Keratinocyte (primary cell): ENCODE data around the gene HK1. TPM values are rescaled to one million over a fixed set of nuclear protein-coding genes. Genes with fewer than 3 reads are reported as not detected.

ENCODE experiments used
- DNase-seq: peaks from one replicate; pipeline ENCODE4 v3.0.0-alpha.2; 2011; ENCODE audit warnings: low read depth, missing footprints, low spot score
- FAIRE-seq: peaks from 2 replicates; lab custom pipeline; 2011; peaks lifted over from hg19 to GRCh38; lab: Jason Lieb, UNC
- H2AFZ ChIP-seq: 2 replicates; pipeline ENCODE4 v1.6.0; 2012; ENCODE audit warnings: low read length, control low read depth, inconsistent platforms; ENCODE audit not compliant: control insufficient read depth
- H3K27ac ChIP-seq: 2 replicates; pipeline ENCODE4 v1.5.1; 2011; ENCODE audit warnings: low read length; ENCODE audit not compliant: control insufficient read depth, insufficient read depth
- H3K27me3 ChIP-seq: 3 replicates; pipeline ENCODE4 v1.6.0; 2011; ENCODE audit warnings: low read length; ENCODE audit not compliant: control insufficient read depth, insufficient read depth; ENCODE audit errors: extremely low read depth
- H3K36me3 ChIP-seq, 2 experiments: 2 replicates in 1 of 2; 3 replicates in 1 of 2; pipeline ENCODE4 v1.5.1; 2011; ENCODE audit warnings: low read length in 2 of 2, mild to moderate bottlenecking in 1 of 2; ENCODE audit not compliant: control insufficient read depth in 2 of 2, insufficient read depth in 2 of 2; ENCODE audit errors: extremely low read depth in 1 of 2
- H3K4me1 ChIP-seq: 3 replicates; pipeline ENCODE4 v1.5.1; 2011; ENCODE audit warnings: low read length; ENCODE audit not compliant: control insufficient read depth, insufficient read depth; ENCODE audit errors: extremely low read depth
- H3K4me2 ChIP-seq: 3 replicates; pipeline ENCODE4 v1.6.0; 2011; ENCODE audit warnings: low read depth, low read length; ENCODE audit not compliant: control insufficient read depth, insufficient read depth; ENCODE audit errors: extremely low read depth
- H3K4me3 ChIP-seq, 3 experiments: fragments of 200-600 bp in 1 of 3; sonication (generic) in 1 of 3; 2 replicates in 2 of 3; 3 replicates in 1 of 3; pipeline ENCODE4 v1.5.1; 2011 to 2016; ENCODE audit warnings: low read length in 3 of 3, mild to moderate bottlenecking in 3 of 3, control low read depth in 2 of 3, inconsistent platforms in 1 of 3, low read depth in 1 of 3, mixed read lengths in 1 of 3, mixed run types in 1 of 3, moderate library complexity in 1 of 3; ENCODE audit not compliant: control insufficient read depth in 2 of 3, insufficient read depth in 2 of 3; ENCODE audit errors: extremely low read depth in 1 of 3
- H3K79me2 ChIP-seq: 2 replicates; pipeline ENCODE4 v1.6.0; 2012; ENCODE audit warnings: low read length; ENCODE audit not compliant: control insufficient read depth, insufficient read depth
- H3K9ac ChIP-seq: 3 replicates; pipeline ENCODE4 v1.6.0; 2011; ENCODE audit warnings: low read length; ENCODE audit not compliant: control insufficient read depth, insufficient read depth; ENCODE audit errors: extremely low read depth
- H3K9me1 ChIP-seq: 3 replicates; pipeline ENCODE4 v1.6.0; 2011; ENCODE audit warnings: low read length; ENCODE audit not compliant: control insufficient read depth, insufficient read depth; ENCODE audit errors: extremely low read depth
- H3K9me3 ChIP-seq: 2 replicates; pipeline ENCODE4 v1.5.1; 2012; ENCODE audit warnings: low read depth, low read length; ENCODE audit not compliant: control insufficient read depth
- H4K20me1 ChIP-seq: 3 replicates; pipeline ENCODE4 v1.6.0; 2011; ENCODE audit warnings: low read length; ENCODE audit not compliant: control insufficient read depth, insufficient read depth; ENCODE audit errors: extremely low read depth
- EZH2 ChIP-seq: IDR thresholded peaks from one replicate; pipeline ENCODE4 v1.6.1; 2012; ENCODE audit warnings: inconsistent platforms, mild to moderate bottlenecking, low read length, moderate library complexity
- dilution Hi-C: fragments of 300-500 bp; cut with MboI; formaldehyde crosslinking; loops from one replicate; pipeline ENCODE4 v1.7.0; 2020; ENCODE audit warnings: low sequenced_read_pairs; ENCODE audit not compliant: extremely low pct_ligation_motif_present
- polyA plus RNA-seq, 5 experiments: library from polyadenylated mRNA; depleted of rRNA in 3 of 5; stranded (reverse) in 3 of 5; stranded (forward) in 1 of 5; unstranded in 1 of 5; fragments of >200 nt; gene quantifications; 1 replicate in 1 of 5; 2 replicates in 3 of 5; 3 replicates in 1 of 5; pipeline versions ENCODE4 v1.2.1 to v1.2.3, GENCODE V29; 2011 to 2012; ENCODE audit warnings: missing spikeins in 2 of 5, low read depth in 1 of 5, low replicate concordance in 1 of 5
- TF ChIP-seq, protein P1 (sequence below), 3 experiments: IDR thresholded peaks in 1 of 3; conservative IDR thresholded peaks in 1 of 3; optimal IDR thresholded peaks in 1 of 3; 2 replicates in 2 of 3; 3 replicates in 1 of 3; pipeline versions ENCODE3 to v1.5.1; 2011; ENCODE audit warnings: low read length in 3 of 3, mild to moderate bottlenecking in 3 of 3, moderate library complexity in 2 of 3, control low read depth in 1 of 3, inconsistent platforms in 1 of 3; ENCODE audit not compliant: insufficient read depth in 2 of 3; ENCODE audit errors: extremely low read depth in 1 of 3

Gene HK1
- polyA plus RNA-seq, 1 donor (not counting 4 experiments of a cell fraction or from before 2014, with no cell fraction given) = 106 TPM

GRCh38 chr10:69374242-69374641, 95.9 kb downstream of the HK1 start:
- Histone ChIP-seq H3K4me1 (peaks cover 35% of the 10 kb centered on the region), H3K36me3 (peaks cover 19 to 35% of the 10 kb centered on the region in 2 experiments)

GRCh38 chr10:69374931-69375306, 96.6 kb downstream of the HK1 start:
- Histone ChIP-seq H3K4me2 (peak overlapping the region; percentile 49), H3K4me3 (no peak overlapping the region), H3K27me3 (no peaks in the 10 kb centered on the region), H3K36me3 (peaks cover 20 to 39% of the 10 kb centered on the region in 2 experiments), H3K9ac (peak overlapping the region; percentile 17), H4K20me1 (no peaks in the 10 kb centered on the region), H3K4me1 (peaks cover 35% of the 10 kb centered on the region), H2AFZ (no peak overlapping the region), H3K9me1 (peaks cover 3% of the 10 kb centered on the region), H3K79me2 (peaks cover 2% of the 10 kb centered on the region), H3K9me3 (no peaks in the 10 kb centered on the region), H3K27ac (peak overlapping the region; percentile 59)
- DNase-seq (no peak), FAIRE-seq (peak; percentile 56)
- TF ChIP-seq EZH2 = no peak
- TF ChIP-seq, protein P1, sequence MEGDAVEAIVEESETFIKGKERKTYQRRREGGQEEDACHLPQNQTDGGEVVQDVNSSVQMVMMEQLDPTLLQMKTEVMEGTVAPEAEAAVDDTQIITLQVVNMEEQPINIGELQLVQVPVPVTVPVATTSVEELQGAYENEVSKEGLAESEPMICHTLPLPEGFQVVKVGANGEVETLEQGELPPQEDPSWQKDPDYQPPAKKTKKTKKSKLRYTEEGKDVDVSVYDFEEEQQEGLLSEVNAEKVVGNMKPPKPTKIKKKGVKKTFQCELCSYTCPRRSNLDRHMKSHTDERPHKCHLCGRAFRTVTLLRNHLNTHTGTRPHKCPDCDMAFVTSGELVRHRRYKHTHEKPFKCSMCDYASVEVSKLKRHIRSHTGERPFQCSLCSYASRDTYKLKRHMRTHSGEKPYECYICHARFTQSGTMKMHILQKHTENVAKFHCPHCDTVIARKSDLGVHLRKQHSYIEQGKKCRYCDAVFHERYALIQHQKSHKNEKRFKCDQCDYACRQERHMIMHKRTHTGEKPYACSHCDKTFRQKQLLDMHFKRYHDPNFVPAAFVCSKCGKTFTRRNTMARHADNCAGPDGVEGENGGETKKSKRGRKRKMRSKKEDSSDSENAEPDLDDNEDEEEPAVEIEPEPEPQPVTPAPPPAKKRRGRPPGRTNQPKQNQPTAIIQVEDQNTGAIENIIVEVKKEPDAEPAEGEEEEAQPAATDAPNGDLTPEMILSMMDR (optimal IDR thresholded peaks at IDR 0.05 in 1 of 3, IDR thresholded peaks at IDR 0.05 in 1 of 3, conservative IDR thresholded peaks at IDR 0.05 in 1 of 3; ENCODE audit: extremely low read depth in 1 of 3, insufficient read depth in 2 of 3, low read length in 3 of 3) = no peak
- dilution Hi-C loops = no loop called here

More at GRCh38 chr10:69374242-69374641, 95.9 kb downstream of the HK1 start:
- peaks cover 3% of the 10 kb centered on the region for H3K9me1 ChIP-seq
- peak; percentile 71 for FAIRE-seq
- H3K4me2 ChIP-seq = peak overlapping the region; percentile 49
- H2AFZ ChIP-seq = no peak overlapping the region
- no peaks in the 10 kb centered on the region for H3K27me3 ChIP-seq
- H4K20me1 ChIP-seq = no peaks in the 10 kb centered on the region
- H3K4me3 ChIP-seq = no peak overlapping the region
- TF ChIP-seq EZH2 = no peak
- TF ChIP-seq, protein P1 (optimal IDR thresholded peaks at IDR 0.05 in 1 of 3, IDR thresholded peaks at IDR 0.05 in 1 of 3, conservative IDR thresholded peaks at IDR 0.05 in 1 of 3; ENCODE audit: extremely low read depth in 1 of 3, insufficient read depth in 2 of 3, low read length in 3 of 3) = no peak
- no peak for DNase-seq
- peak overlapping the region; percentile 59 for H3K27ac ChIP-seq
- peak overlapping the region; percentile 17 for H3K9ac ChIP-seq
- H3K79me2 ChIP-seq = peaks cover 2% of the 10 kb centered on the region
- dilution Hi-C loops = no loop called here
- H3K9me3 ChIP-seq = no peaks in the 10 kb centered on the region
